Endothelial cell (in vitro differentiated cells): ENCODE data around the gene RGS6. TPM values are rescaled to one million over a fixed set of nuclear protein-coding genes. Genes with fewer than 3 reads are reported as not detected.

ENCODE experiments used
- DNase-seq: peaks from one replicate; pipeline ENCODE4 v3.0.0; 2021; ENCODE audit warnings: low spot score
- H3K27ac Mint-ChIP-seq: one replicate; pipeline ENCODE4 v1.8.0; 2021; ENCODE audit warnings: mixed read lengths, inconsistent platforms; ENCODE audit not compliant: unreplicated experiment
- H3K27me3 Mint-ChIP-seq: one replicate; pipeline ENCODE4 v1.8.0; 2021; ENCODE audit warnings: mild to moderate bottlenecking, moderate library complexity, mixed read lengths, inconsistent platforms; ENCODE audit not compliant: unreplicated experiment
- H3K36me3 Mint-ChIP-seq: one replicate; pipeline ENCODE4 v1.8.0; 2021; ENCODE audit warnings: mild to moderate bottlenecking, low read depth, mixed read lengths, inconsistent platforms; ENCODE audit not compliant: unreplicated experiment
- H3K4me1 Mint-ChIP-seq: one replicate; pipeline ENCODE4 v1.8.0; 2021; ENCODE audit warnings: mild to moderate bottlenecking, mixed read lengths, inconsistent platforms; ENCODE audit not compliant: unreplicated experiment
- H3K4me3 Mint-ChIP-seq: one replicate; pipeline ENCODE4 v1.8.0; 2021; ENCODE audit warnings: mild to moderate bottlenecking, mixed read lengths, inconsistent platforms; ENCODE audit not compliant: unreplicated experiment
- H3K9me3 Mint-ChIP-seq: one replicate; pipeline ENCODE4 v1.8.0; 2021; ENCODE audit warnings: mixed read lengths, inconsistent platforms; ENCODE audit not compliant: unreplicated experiment
- total RNA-seq: library from RNA; stranded (reverse); fragmentation: NEBNext Ultra II Directional; extraction: Animal tissue kit (Norgen Biotek cat#: 25700); gene quantifications from one replicate; pipeline ENCODE4 v1.2.1, GENCODE V29; 2021; ENCODE audit not compliant: unreplicated experiment
- TF ChIP-seq, protein P1 (sequence below): fragments of 200-600 bp; sonication (generic); IDR thresholded peaks from one replicate; pipeline ENCODE4 v1.5.0; 2021; ENCODE audit warnings: antibody characterized with exemption; ENCODE audit not compliant: unreplicated experiment

The RGS6 gene
- total RNA-seq, 1 donor from 2014 or later = 15.7 TPM

- H3K36me3 Mint-ChIP-seq = no peaks in the 10 kb centered on the region
- DNase-seq = no peak
- TF ChIP-seq, protein P1, sequence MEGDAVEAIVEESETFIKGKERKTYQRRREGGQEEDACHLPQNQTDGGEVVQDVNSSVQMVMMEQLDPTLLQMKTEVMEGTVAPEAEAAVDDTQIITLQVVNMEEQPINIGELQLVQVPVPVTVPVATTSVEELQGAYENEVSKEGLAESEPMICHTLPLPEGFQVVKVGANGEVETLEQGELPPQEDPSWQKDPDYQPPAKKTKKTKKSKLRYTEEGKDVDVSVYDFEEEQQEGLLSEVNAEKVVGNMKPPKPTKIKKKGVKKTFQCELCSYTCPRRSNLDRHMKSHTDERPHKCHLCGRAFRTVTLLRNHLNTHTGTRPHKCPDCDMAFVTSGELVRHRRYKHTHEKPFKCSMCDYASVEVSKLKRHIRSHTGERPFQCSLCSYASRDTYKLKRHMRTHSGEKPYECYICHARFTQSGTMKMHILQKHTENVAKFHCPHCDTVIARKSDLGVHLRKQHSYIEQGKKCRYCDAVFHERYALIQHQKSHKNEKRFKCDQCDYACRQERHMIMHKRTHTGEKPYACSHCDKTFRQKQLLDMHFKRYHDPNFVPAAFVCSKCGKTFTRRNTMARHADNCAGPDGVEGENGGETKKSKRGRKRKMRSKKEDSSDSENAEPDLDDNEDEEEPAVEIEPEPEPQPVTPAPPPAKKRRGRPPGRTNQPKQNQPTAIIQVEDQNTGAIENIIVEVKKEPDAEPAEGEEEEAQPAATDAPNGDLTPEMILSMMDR = no peak
- H3K27ac Mint-ChIP-seq = no peak overlapping the region
- no peaks in the 10 kb centered on the region for H3K9me3 Mint-ChIP-seq
- peaks cover 9% of the 10 kb centered on the region for H3K4me1 Mint-ChIP-seq
- no peak overlapping the region for H3K4me3 Mint-ChIP-seq
- peaks cover 1% of the 10 kb centered on the region for H3K27me3 Mint-ChIP-seq
Measured at GRCh38 chr14:72053651-72054050, 121.4 kb downstream of the RGS6 start.

DNA sequence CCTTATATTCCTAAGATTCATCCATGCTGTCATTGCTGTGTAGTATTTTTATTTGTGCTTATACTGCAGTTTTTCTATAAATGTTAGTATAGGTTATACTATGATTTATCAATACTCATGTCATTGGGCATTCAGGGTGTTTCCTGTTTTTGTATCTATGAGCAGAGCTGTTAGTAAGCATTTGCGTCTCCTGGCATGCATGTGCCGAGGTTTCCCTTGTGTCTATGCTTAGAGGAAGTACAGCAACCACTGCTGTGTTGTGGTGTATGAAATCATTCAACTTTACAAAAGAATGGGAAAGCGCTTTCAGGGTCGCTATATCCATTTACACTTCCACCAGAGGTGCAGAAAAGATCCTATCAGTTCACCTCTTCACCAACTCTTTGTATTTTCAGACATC is 122.7 kb downstream of the RGS6 start:
- Mint-ChIP-seq H3K4me3 (no peak overlapping the region), H3K9me3 (no peaks in the 10 kb centered on the region), H3K27me3 (peaks cover 5% of the 10 kb centered on the region), H3K27ac (no peak overlapping the region), H3K36me3 (no peaks in the 10 kb centered on the region), H3K4me1 (peaks cover 9% of the 10 kb centered on the region)
- TF ChIP-seq, protein P1 = no peak
- DNase-seq = no peak

DNA sequence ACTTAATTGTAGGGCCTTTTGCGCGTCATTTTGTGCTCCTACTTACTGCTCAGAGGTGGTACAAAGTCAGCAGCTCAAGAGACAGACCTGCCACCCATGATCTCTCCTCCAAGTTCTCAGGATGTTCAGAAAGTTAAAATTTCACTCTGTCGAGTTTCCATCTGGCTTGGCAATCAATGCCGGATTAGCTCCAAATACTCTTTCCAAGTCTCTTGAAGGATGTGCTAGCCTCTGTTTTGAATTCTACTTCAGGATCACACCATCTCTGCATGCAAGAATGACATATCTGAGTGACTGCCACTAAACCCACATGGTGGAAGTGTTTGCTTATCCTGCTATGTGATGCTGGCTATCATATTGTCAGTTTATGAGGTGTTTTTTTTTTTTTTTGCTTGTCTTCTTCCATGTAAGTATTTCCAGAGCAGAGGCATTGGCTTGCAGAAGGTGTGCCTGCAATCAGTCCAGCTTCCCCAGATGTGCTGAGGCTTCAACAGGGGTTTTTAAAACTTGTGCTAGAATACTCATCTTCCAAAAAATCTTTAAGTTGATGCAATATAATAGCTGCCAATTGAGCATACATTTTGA is 125.6 kb downstream of the RGS6 start:
- Mint-ChIP-seq H3K4me3 (no peak overlapping the region), H3K36me3 (no peaks in the 10 kb centered on the region), H3K9me3 (no peaks in the 10 kb centered on the region), H3K27me3 (peaks cover 5% of the 10 kb centered on the region), H3K4me1 (peaks cover 9% of the 10 kb centered on the region), H3K27ac (no peak overlapping the region)
- no peak for DNase-seq
- TF ChIP-seq, protein P1 = no peak

GRCh38 chr14:72060460-72060859 is 128.2 kb downstream of the RGS6 start:
- peaks cover 4% of the 10 kb centered on the region for H3K27me3 Mint-ChIP-seq
- no peaks in the 10 kb centered on the region for H3K9me3 Mint-ChIP-seq
- H3K4me1 Mint-ChIP-seq = peaks cover under 1% of the 10 kb centered on the region
- no peak overlapping the region for H3K27ac Mint-ChIP-seq
- TF ChIP-seq, protein P1 = no peak
- H3K4me3 Mint-ChIP-seq = no peak overlapping the region
- DNase-seq = no peak
- H3K36me3 Mint-ChIP-seq = no peaks in the 10 kb centered on the region

GRCh38 chr14:72060917-72061316 is 128.7 kb downstream of the RGS6 start:
- H3K9me3 Mint-ChIP-seq = no peaks in the 10 kb centered on the region
- H3K27ac Mint-ChIP-seq = no peak overlapping the region
- no peak for DNase-seq
- H3K4me3 Mint-ChIP-seq = no peak overlapping the region
- H3K27me3 Mint-ChIP-seq = peaks cover 4% of the 10 kb centered on the region
- TF ChIP-seq, protein P1 = no peak
- H3K36me3 Mint-ChIP-seq = no peaks in the 10 kb centered on the region
- no peaks in the 10 kb centered on the region for H3K4me1 Mint-ChIP-seq
